Measurements from ENCODE around the gene ZSWIM1.

- TF ChIP-seq CTCF (IDR thresholded peaks at IDR 0.05) (no peak), EZH2 (IDR thresholded peaks at IDR 0.05) (no peak), EZH2phosphoT487 (IDR thresholded peaks at IDR 0.05) (no peak)
Measured at GRCh38 chr20:45840700-45841198, 40.3 kb upstream of the ZSWIM1 start.
